HG03442 (cell line): ENCODE measurements around the gene PAQR6.
A peak's percentile ranks its signal among the peaks of the same experiment; 100 is the strongest.
"Not testable (repeated sequence)": the region's sequence is repeated elsewhere in the genome, so short reads cannot be mapped to it uniquely, and the experiment has no call there.

ENCODE experiments used
- ATAC-seq: cut with Tn5 transposase; IDR thresholded peaks from one replicate; pipeline ENCODE4 v1.9.1; 2021; ENCODE audit warnings: mild to moderate bottlenecking, moderate library complexity; ENCODE audit not compliant: unreplicated experiment

PAQR6 gene

DNA sequence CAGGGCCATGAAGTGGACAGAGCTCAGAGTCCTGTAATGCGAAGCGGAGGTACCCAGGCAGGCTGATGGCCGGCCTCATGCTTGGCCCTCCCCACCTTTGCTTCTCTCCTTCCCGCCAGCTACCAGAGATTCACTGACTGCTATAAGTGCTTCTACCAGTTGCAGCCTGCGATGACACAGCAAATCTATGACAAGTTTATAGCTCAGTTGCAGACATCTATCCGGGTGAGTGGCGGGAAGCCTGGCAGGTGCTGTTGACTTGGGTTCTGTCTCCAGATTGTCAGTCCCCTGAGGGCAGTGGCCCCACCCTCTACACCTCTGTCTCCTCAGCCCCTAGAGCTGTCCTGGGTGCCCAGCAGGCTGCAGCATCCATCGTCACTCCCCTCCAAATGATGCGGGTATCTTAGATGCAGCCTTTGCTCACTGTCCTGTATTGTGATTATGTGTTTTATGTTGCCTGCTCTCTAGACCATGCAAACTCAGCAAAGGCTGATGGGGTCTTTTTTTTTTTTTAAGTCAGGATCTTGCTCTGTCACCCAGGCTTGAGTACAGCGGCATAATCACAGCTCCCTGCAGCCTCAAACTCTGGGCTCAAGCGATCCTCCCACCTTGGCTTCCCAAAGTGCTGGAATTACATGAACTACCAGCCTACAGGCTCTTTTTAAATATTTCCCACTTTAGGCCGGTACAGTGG, 15.5 kb downstream of the PAQR6 start:
- no peak for ATAC-seq

DNA sequence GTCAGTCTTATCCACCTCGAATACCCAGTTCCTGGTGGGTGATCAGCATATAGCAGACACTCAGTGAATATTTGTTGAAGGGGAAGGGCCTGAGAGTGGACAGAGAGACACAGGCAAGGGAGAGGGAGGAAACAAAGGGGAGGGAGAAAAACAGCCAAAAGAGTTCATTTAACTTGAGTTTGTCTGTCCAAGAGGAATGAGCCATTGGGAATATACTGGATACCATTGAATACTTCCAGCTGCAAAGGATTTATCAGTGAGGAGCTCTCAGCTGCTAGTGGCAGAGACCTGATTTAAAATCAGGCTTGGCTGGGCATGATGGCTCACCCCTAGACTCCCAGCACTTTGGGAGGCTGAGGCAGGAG, 17.4 kb downstream of the PAQR6 start:
- ATAC-seq, result no peak

DNA sequence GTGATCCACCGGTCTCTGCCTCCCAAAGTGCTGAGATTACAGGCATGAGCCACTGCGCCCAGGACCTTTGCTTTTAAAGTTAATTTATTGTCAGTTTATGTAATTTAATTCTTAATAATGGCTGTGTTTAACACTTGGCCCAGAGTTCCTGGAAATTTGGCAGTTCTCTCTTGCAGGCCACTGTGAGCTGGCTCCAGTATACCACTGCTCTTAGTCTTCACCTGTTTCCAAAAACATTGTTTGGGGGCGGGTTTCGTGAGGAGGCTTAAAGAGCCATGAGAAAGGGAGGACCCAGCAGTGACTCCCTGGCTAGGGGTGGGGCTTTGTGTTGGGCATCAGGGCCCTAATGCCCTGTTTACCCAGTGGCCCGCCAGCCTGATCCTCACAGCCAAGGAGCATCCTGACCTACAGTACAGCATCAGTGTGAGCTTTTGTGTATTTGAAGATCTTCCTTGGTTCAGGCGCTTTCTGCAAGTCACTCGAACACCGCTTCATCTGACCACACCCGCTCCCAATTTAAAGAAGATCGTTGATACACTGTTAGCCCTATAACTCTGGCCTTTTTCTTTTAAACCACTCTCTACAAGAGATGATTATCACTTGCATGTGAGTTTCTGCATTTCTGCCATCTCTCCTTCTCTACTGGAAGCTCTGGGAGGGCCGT, 17.9 kb downstream of the PAQR6 start:
- no peak for ATAC-seq

DNA sequence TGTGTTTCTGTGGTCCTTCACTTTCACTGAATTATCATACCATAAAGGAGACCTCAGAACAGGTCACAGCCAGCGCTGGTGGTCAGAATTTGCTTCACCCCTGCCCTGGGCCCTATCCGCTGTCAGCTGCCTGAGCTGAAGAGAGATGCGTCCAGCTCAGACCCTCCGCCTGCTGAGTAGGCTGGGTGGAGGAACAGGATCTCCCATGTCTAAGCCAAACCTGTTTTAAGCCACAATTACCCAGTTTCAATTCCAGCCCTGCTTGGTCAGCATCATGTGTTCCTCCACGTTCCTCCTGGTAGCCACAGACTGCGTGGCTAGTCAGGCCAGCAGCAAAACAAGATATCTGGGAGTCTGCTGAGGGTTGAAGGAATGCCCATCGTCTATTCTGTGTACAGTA, 19.4 kb downstream of the PAQR6 start:
- no peak for ATAC-seq

DNA sequence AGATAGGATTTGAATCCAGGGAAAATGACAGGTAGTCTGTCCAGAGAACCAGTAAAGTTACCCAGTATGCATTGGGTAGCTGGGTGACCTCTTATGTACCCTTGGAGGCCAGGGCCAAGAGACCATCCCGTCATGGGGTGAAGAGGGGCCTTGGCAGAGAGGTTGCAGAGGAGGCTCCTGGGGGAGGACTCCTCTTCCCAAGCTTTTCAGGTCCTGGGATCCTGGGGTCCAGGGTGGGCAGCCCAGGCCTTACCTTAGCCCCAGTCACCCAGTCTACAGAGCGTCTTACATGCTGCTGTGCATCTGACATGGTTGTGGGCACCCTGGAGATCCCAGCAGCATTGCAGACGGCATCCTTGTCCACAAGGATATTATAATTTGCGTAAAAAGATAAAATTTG, 21.1 kb downstream of the PAQR6 start:
- ATAC-seq, result no peak

DNA sequence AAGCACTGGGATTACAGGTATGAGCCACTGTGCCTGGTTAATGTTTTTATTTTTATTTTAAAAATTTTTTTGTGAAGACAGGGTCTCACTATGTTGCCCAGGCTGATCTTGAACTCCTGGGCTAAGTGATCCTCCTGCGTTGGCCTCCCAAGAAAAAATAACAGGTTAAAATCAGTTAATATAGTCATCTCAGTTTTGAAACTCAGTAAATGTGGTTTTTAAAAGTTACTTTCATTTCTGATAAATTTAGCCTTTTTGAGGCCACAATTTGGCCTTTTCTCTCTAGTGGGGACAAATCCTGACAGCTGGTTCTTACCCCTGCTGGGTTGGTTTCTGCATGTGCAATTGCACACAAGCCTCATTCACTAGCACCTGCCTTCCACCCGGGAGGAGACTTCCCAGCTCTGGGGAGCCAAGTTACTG, 21.7 kb downstream of the PAQR6 start:
- ATAC-seq, result peak; percentile 68

DNA sequence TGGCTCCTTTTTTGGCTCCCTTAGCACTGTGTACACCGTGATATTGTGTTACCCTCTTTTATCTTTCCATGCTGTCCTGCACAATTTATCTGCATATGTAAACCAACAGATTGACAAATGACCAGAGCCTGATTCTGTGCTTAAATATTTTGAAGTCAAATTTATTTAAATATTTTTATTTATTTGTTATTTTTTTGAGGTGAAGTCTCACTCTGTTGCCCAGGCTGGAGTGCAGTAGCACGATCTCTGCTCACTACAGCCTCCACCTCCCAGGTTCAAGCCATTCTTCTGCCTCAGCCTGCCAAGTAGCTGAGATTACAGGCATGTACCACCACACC, 22.2 kb downstream of the PAQR6 start:
- ATAC-seq, result no peak

DNA sequence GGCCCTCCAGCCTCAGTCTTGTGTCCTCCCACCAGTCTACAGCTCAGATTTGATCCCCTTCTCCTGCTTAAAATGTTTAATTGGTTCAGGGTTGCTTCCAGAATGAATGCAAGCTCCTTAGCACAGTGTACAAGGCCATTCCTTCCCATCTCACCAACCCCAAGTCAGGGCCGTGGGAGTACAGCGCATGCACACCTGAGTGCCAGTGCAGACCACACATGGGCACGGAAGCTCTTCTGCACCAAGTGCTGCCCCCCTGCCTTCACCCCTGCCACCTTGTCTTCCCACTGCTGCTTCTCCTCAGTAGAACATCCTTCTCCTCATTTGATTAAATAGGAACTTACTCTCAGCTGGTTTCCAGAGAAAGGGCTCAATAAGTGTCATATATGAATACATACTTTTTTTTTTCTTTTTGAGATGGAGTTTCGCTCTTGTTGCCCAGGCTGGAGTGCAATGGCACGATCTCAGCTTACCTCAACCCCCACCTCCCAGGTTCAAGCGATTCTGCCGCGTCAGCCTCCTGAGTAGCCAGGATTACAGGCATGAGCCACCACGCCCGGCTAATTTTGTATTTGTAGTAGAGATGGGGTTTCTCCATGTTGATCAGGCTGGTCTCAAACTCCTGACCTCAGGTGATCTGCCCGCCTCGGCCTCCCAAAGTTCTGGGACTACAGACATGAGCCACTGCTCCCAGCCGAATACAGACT, 25.7 kb downstream of the PAQR6 start:
- ATAC-seq, result no peak

DNA sequence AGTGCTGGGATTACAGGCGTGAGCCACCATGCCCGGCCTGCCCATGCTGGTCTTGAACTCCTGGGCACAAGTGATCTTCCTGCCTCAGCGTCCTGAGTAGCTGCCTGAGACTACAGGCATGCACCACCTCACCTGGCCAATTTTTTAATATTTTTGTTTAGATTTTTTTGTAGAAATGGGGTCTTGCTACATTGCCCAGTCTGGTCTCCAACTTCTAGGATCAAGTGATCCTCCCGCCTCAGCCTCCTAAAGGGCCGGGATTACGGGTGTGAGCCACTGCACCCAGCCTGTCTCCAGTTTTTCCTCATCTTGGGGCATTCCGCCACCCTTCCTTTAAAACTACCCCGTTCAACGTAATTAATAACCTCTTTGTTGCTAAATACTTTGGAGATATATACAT, 27.6 kb downstream of the PAQR6 start:
- ATAC-seq, result no peak

DNA sequence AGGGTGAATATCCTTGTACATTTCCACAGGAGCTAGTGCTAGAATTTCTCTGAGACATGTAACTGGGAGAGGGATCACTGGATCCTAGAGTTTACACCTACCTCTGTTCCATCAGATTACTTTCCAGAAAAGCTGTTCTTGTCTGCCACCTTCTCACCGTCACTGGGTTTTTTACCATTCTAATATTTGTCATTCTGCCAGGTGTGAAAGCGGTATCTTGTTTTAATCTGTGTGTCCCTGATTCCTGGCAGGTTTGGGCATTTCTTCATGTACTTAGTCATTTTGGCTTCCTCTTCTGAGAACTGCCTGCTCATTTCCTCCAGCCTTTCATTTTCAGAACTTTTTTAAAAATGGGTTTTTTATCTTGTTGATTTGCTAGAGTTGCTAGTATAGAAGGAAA, 30.0 kb downstream of the PAQR6 start:
- ATAC-seq, result no peak

DNA sequence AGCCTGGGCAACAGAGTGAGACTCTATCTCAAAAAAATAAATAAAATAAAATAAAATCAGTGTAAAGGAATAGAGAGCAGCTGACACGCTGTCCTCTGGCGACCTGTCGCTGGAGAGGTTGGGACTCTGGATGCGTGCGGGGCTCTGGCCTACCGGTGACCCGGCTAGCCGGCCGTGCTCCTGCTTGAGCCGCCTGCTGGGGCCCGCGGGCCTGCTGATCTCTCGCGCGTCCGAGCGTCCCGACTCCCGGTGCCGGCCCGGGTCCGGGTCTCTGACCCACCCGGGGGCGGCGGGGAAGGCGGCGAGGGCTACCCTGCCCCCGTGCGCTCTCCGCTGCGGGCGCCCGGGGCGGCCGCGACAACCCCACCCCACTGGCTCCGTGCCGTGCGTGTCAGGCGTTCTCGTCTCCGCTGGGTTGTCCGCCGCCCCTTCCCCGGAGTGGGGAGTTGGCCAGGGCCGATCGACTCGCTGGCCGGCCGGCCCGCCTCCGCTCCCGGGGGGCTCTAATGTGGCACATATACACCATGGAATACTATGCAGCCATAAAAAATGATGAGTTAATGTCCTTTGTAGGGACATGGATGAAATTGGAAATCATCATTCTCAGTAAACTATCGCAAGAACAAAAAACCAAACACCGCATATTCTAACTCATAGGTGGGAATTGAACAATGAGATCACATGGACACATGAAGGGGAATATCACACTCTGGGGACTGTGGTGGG, 31.3 kb downstream of the PAQR6 start:
- not testable (repeated sequence) for ATAC-seq

DNA sequence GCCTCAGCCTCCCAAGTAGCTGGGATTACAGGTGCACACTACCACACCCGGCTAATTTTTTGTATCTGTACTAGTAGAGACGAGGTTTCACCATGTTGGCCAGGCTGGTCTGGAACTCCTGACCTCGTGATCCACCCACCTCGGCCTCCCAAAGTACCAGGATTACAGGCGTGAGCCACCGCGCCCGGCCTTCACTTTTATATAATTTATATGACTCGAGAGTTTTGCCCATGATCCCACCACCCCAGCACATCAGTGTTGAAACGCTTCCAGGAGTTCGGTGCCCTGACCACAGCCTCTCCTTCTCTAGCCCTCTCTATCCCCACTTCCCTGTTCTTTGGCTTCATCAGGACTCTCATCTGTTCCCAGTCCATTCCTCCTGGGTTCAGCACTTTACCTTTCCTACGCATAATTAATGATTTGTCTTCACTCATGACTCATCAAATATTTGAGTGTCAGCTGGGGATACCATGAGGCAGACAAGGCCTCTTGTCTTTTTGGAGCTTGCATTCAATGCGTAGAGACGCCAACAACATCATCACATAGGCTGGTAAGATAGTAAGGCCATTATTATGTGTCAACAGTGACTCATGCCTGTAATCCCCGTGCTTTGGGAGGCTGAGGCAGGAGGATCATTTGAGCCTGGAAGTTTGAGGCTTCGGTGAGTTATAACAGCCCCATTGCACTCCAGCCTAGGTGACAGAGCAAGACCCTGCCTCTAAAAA, 33.7 kb downstream of the PAQR6 start:
- ATAC-seq, result no peak

DNA sequence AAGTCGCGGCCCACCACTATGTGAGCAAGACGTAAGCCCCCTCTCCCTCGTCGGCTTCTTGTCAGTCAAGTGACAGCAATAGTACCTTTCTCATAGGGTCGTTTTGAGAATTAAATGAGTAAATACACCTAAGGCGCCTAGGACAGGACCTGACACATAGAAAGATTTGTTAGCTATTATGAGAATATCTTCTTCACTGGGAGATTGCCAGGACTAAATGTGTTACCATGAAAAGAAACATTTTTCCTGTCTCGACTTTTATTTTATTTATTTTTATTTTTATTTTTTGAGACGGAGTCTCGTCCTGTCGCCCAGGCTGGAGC, 34.3 kb downstream of the PAQR6 start:
- no peak for ATAC-seq

DNA sequence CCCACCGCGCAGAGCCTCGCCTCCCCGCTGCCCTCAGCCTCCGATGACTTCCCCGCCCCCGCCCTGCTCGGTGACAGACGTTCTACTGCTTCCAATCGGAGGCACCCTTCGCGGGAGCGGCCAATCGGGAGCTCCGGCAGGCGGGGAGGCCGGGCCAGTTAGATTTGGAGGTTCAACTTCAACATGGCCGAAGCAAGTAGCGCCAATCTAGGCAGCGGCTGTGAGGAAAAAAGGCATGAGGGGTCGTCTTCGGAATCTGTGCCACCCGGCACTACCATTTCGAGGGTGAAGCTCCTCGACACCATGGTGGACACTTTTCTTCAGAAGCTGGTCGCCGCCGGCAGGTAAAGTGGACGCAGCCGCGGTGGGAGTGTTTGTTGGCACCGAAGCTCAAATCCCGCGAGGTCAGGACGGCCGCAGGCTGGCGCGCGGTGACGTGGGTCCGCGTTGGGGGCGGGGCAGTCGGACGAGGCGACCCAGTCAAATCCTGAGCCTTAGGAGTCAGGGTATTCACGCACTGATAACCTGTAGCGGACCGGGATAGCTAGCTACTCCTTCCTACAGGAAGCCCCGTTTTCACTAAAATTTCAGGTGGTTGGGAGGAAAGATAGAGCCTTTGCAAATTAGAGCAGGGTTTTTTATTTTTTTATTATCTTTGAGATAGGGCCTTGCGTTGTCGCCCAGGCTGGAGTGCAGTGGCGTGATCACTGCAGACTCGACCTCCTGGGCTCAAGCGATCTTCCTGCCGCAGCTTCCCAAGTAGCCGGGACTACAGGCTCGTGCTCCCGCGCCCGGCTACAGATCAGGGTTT, 34.8 kb downstream of the PAQR6 start, which contains the start of gene PMF1:
PMF1 (plus strand) TSS at position 175 of the 811 bp plus-strand sequence; CDS start at position 184, 9 bp downstream.
- peak; percentile 88 for ATAC-seq

DNA sequence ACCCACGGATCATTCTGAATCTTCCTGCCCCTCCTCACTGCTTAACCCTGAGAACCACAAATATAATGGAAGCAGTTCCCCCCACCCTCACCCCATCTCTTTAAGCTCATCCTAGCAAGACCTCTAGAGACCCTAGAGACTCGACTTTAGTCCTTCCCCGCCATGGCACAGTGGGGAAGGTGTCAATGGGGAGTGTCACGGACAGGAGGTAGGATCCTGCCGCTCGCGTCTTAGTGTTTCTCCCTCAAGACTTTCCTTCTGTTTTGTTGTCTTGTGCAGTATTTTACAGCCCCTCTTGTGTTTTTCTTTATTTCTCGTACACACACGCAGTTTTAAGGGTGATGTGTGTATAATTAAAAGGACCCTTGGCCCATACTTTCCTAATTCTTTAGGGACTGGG, 35.7 kb downstream of the PAQR6 start:
- no peak for ATAC-seq

DNA sequence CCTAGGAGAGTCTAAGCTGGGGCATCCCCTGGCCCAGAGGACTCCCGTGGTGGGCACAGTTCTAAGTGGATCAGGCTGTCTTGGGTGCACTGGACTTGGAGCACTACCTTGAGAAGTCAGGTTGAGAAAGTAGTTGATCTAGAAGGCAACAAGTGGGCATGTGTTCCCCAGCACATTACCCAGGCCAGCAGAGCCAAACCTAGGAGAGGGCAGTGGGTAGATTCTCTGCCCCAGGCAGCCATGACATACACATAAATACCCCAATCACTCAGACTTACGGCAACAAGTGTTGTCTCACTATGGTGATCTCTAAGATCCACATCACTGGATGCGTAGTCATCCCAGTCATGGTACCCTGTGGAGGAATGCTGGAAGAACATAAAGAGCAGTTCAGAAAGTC, 36.6 kb downstream of the PAQR6 start:
- no peak for ATAC-seq

DNA sequence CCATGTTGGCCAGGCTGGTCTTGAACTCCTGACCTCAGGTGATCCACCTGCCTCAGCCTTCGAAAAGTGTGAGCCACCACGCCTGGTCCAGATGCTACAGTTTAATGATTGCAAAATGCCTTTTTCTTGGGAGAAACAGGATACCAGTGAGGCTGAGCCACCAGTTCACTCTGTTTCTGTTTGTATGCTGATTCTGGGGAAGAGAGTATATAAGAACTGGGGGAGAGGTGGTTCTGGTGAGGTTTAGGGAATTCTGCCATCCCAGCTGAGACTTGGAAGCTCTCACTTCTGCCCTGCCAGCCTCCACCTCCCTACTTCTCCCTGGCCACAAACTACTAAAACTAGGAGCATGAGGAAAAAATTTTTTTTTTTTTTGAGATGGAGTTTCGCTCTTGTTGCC, 43.2 kb downstream of the PAQR6 start:
- no peak for ATAC-seq

DNA sequence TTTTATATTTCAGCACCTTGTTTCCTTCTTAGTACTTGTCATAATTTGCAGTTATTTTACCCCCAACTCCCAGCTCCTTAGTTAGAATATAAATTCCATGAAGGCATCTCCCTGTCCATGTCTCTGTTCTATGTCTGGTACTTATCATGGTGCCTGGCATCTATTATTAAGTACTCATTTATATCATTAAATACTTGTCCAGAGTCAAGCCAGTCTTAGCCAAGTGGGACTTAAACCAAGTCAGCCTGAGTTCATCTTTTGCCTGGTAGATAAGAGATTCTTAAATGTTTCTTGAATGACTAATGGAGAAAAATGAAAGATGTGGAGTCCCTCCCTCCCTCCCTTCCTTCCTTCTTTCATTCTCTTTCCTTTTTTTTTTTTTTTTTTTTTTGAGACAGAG, 44.5 kb downstream of the PAQR6 start:
- no peak for ATAC-seq

DNA sequence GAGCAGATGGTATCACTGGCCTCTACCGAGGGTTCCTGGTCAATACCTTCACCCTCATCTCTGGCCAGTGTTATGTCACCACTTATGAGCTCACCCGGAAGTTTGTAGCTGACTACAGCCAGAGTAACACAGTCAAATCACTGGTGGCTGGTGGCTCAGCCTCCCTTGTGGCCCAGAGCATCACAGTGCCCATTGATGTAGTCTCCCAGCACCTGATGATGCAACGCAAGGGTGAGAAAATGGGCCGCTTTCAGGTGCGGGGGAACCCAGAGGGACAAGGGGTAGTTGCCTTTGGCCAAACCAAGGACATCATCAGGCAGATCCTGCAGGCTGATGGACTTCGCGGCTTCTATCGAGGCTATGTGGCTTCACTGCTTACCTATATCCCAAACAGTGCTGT, 47.8 kb downstream of the PAQR6 start:
- ATAC-seq, result no peak

DNA sequence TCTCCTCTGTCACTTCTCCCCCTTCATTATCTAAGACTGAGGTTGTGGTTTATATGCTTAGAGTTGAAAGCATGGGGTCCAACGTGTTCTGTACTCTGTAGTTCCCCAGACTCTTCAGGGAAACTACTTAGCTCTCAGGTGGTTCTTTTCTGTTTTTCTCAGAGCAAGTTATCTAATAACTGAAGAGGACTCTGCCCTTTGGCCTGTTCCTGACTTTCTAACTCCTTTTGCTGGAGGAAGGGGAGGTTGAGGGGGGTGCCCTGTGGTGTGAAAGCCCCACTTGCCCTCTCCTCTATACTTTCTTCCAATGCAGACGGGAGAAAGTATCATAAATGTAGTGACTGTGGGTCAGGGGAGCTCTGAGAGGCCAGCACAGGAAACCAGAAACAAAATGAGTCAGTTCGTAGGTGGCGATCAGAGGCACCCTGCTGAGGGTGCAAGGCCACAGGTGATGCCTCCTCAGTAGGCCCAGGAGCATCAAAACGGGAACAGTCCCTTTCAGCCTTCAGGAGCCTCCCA, 49.0 kb downstream of the PAQR6 start:
- peak; percentile 52 for ATAC-seq
